ENCODE measurements around the gene CDC25B. TPM values are rescaled to one million over a fixed set of nuclear protein-coding genes. Genes with fewer than 3 reads are reported as not detected.
A peak's percentile ranks its signal among the peaks of the same experiment; 100 is the strongest.

CDC25B gene
- 22.4 TPM for total RNA-seq

GRCh38 chr20:3795511-3796468 is at the start of gene CDC25B:
TSS of gene CDC25B (plus strand) at chr20:3796310. CDS start at chr20:3796532, 222 bp downstream.
- DNase-seq: peak; percentile 88

- DNase-seq: no peak
These were observed 48.6 kb upstream of the CDC25B start for GRCh38 chr20:3747471-3747870.

- no peak for DNase-seq
These were observed 48.0 kb upstream of the CDC25B start for GRCh38 chr20:3748073-3748472.

- DNase-seq: no peak
These were observed 46.9 kb upstream of the CDC25B start for GRCh38 chr20:3749087-3749688.

- no peak for DNase-seq
These were observed 46.2 kb upstream of the CDC25B start for GRCh38 chr20:3749689-3750531.

GRCh38 chr20:3751305-3751674 is 44.8 kb upstream of the CDC25B start:
- DNase-seq: no peak

- no peak for DNase-seq
These were observed 44.3 kb upstream of the CDC25B start for GRCh38 chr20:3751675-3752385.

GRCh38 chr20:3752386-3752759 is 43.7 kb upstream of the CDC25B start:
- DNase-seq: no peak

GRCh38 chr20:3753098-3753497 is 43.0 kb upstream of the CDC25B start:
- peak; percentile 64 for DNase-seq

GRCh38 chr20:3753501-3754275 is 42.4 kb upstream of the CDC25B start:
- no peak for DNase-seq

- no peak for DNase-seq
These were observed 41.9 kb upstream of the CDC25B start for GRCh38 chr20:3754276-3754630.

- DNase-seq: no peak
These were observed 40.8 kb upstream of the CDC25B start for GRCh38 chr20:3755269-3755668.

- no peak for DNase-seq
These were observed 40.2 kb upstream of the CDC25B start for GRCh38 chr20:3755814-3756480.

- no peak for DNase-seq
These were observed 38.8 kb upstream of the CDC25B start for GRCh38 chr20:3757268-3757667.

- no peak for DNase-seq
These were observed 37.5 kb upstream of the CDC25B start for GRCh38 chr20:3758566-3758965.

GRCh38 chr20:3759316-3759823 is 36.7 kb upstream of the CDC25B start:
- DNase-seq: no peak

- DNase-seq: no peak
These were observed 36.2 kb upstream of the CDC25B start for GRCh38 chr20:3759884-3760283.

- no peak for DNase-seq
These were observed 35.3 kb upstream of the CDC25B start for GRCh38 chr20:3760655-3761348.

- no peak for DNase-seq
These were observed 32.2 kb upstream of the CDC25B start for GRCh38 chr20:3763671-3764601.

All from skin of body (tissue), 2 donors.